GM12874 (cell line): ENCODE measurements around the gene TUBB4B.

Source experiments
- CTCF ChIP-seq: IDR thresholded peaks from 2 replicates; pipeline ENCODE4 v1.5.1; 2011; ENCODE audit warnings: low read depth, mild to moderate bottlenecking, control low read depth, low read length, moderate library complexity; ENCODE audit not compliant: insufficient read depth

Gene TUBB4B

GRCh38 chr9:137233143-137233980 lies 7.7 kb upstream of the TUBB4B start:
- no peak for TF ChIP-seq CTCF

- no peak for TF ChIP-seq CTCF
Measured at GRCh38 chr9:137234055-137234697, 6.9 kb upstream of the TUBB4B start.

DNA sequence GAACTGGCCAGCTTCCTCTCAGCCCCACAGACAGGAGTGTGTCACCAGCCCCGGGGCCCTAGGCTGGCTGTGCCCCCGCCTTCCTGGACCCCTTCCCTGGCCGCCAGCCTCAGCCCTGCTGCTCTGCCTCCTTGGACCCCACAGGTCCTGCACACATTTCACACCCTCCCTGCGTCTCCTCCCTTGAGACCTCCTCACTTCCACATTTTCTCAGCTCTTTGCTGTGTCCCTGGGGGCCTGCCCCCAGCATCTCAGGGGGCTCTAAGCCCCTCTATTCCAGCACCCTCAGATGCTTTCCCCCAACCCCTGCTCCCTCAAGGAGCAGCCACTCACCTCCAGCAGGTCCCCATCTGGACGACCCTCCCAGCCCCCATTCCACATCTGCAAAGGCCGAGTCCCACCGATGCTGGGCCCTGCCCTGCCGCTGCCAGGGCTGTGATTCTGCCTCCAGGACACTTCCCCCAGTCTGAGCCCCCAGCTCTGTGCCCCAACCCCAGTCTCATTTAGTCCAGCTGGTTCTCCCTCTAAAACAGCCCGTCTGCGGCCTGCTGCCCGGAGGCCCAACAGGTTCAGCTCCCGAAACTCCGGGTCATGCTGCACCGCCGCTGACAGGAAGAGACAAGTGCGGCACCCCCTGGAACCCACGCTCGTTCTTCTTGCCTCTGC lies 6.2 kb upstream of the TUBB4B start:
- TF ChIP-seq CTCF, result no peak

DNA sequence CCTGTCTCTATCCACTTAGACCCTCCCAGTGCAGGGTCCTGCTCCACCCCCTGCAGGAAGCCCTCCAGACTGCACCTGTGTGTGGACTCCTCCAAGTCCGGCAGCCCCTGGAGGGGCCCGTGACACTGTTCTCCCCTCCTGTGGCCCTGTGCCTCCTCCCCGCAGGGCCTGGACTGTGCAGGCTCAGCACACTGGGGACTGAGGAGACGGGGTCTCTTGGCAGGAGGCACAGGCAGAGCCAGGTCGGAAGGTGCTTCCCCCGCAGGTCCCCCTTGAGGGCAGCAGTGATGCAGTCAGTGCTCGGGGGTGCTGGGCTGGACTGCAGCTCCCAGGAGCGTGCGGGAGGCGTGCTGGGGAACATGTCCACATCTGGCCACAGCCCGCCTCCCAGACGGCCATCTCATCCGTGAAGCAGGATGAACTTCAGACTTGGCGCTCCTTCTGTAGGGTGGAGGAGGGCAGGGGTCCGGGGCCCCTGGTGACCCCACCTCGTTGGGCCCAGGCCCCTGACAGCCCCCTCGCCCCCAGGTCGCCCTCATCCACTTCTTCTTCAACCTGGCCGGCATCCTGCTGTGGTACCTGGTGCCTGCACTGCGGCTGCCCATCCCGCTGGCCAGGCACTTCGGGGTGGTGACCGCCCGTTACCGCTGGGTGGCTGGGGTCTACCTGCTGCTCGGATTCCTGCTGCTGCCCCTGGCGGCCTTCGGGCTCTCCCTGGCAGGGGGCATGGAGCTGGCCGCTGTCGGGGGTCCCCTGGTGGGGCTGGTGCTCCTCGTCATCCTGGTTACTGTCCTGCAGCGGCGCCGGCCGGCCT lies 5.5 kb upstream of the TUBB4B start:
- TF ChIP-seq CTCF, result no peak

DNA sequence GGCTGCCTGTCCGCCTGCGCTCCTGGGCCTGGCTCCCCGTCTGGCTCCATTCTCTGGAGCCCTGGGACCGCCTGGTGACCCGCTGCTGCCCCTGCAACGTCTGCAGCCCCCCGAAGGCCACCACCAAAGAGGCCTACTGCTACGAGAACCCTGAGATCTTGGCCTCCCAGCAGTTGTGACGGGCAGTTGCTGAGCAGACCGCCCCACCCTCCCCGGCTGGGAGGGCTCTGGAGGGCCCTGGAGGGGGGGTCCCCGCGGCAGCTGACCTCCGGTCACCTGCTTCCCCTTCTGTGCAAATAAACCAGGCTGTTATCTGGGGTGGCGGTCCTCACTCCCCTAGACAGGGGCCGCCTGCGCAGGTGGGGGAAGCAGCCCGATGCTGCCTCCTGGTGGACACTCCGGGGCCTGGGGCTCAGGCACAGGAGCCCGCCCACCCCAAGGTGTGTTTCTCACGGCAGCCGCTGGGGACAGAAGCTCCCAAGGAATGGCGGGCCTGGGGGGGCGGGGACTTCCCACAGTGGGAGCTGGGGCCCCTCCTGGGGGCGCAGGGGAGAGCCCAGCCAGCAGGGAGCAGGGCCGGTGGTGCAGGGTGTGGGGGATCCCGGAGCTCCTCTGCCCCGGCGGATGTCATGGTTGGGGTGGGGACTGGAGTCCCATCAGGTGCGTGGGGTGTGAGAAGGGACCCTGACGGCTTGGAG lies 4.7 kb upstream of the TUBB4B start:
- TF ChIP-seq CTCF, result peak; percentile 99

GRCh38 chr9:137236936-137237421 lies 4.1 kb upstream of the TUBB4B start:
- TF ChIP-seq CTCF, result no peak
